Fibroblast of lung (primary cell): Measurements from ENCODE around the gene TRERF1. TPM values are rescaled to one million over a fixed set of nuclear protein-coding genes. Genes with fewer than 3 reads are reported as not detected.

Experiments used
- DNase-seq, 2 donors: peaks; one replicate each; pipeline versions ENCODE4 v3.0.0 to v3.0.0-alpha.2; 2010; ENCODE audit warnings: low read depth in 2 of 2
- H2AFZ ChIP-seq: 2 replicates; pipeline ENCODE4 v1.5.1; 2012; ENCODE audit warnings: low read length, control low read depth, inconsistent platforms
- H3K27ac ChIP-seq: 2 replicates; pipeline ENCODE4 v1.5.1; 2011; ENCODE audit warnings: low read length, control low read depth; ENCODE audit not compliant: insufficient read depth
- H3K27me3 ChIP-seq: 2 replicates; pipeline ENCODE4 v1.5.1; 2011; ENCODE audit warnings: mild to moderate bottlenecking, low read length; ENCODE audit not compliant: control insufficient read depth, insufficient read depth
- H3K36me3 ChIP-seq: 2 replicates; pipeline ENCODE4 v1.5.1; 2011; ENCODE audit warnings: low read length; ENCODE audit not compliant: control insufficient read depth, insufficient read depth
- H3K4me1 ChIP-seq: 2 replicates; pipeline ENCODE4 v1.5.1; 2011; ENCODE audit warnings: low read length; ENCODE audit not compliant: control insufficient read depth, insufficient read depth; ENCODE audit errors: extremely low read depth
- H3K4me2 ChIP-seq: 2 replicates; pipeline ENCODE4 v1.5.1; 2011; ENCODE audit warnings: low read length, control low read depth; ENCODE audit not compliant: insufficient read depth; ENCODE audit errors: extremely low read depth
- H3K4me3 ChIP-seq, 4 experiments: fragments of 200-600 bp in 1 of 4; sonication (generic) in 1 of 4; replicated peaks in 1 of 4; 2 replicates each; pipeline ENCODE4 v1.5.1; 2011 to 2016; ENCODE audit warnings: low read length in 4 of 4, low read depth in 3 of 4, mild to moderate bottlenecking in 3 of 4, control low read depth in 2 of 4, inconsistent platforms in 1 of 4, mixed read lengths in 1 of 4; ENCODE audit not compliant: insufficient read depth in 1 of 4; ENCODE audit errors: control extremely low read depth in 1 of 4
- H3K79me2 ChIP-seq: 2 replicates; pipeline ENCODE4 v1.5.1; 2012; ENCODE audit warnings: mild to moderate bottlenecking, low read length, inconsistent platforms; ENCODE audit not compliant: control insufficient read depth, insufficient read depth
- H3K9ac ChIP-seq: 2 replicates; pipeline ENCODE4 v1.5.1; 2011; ENCODE audit warnings: mild to moderate bottlenecking, low read length, control low read depth; ENCODE audit not compliant: insufficient read depth
- H3K9me3 ChIP-seq: 2 replicates; pipeline ENCODE4 v1.5.1; 2012; ENCODE audit warnings: low read depth, low read length; ENCODE audit not compliant: control insufficient read depth, insufficient read depth
- H4K20me1 ChIP-seq: 2 replicates; pipeline ENCODE4 v1.5.1; 2011; ENCODE audit warnings: low read length; ENCODE audit not compliant: control insufficient read depth, insufficient read depth; ENCODE audit errors: extremely low read depth
- CTCF ChIP-seq, 2 donors: IDR thresholded peaks in 1 of 2; conservative IDR thresholded peaks in 1 of 2; 1 replicate in 1 of 2; 2 replicates in 1 of 2; pipeline ENCODE4 v1.5.1; 2011 to 2012; ENCODE audit warnings: low read length in 2 of 2, control low read depth in 1 of 2, inconsistent platforms in 1 of 2, low read depth in 1 of 2, mild to moderate bottlenecking in 1 of 2
- EZH2 ChIP-seq: IDR thresholded peaks from 2 replicates; pipeline ENCODE4 v1.5.1; 2012; ENCODE audit warnings: low read length, control low read depth, mild to moderate bottlenecking; ENCODE audit errors: missing control alignments
- polyA plus RNA-seq, 2 donors: library from polyadenylated mRNA; depleted of rRNA in 1 of 2; stranded (reverse) in 1 of 2; unstranded in 1 of 2; fragments of >200 nt; gene quantifications; 2 replicates each; pipeline ENCODE4 v1.2.1, GENCODE V29; 2011 to 2012; ENCODE audit warnings: missing spikeins in 1 of 2
- total RNA-seq: library from RNA; depleted of rRNA; stranded (reverse); fragments of >200 nt; gene quantifications from 2 replicates; pipeline ENCODE4 v1.2.1, GENCODE V29; 2014

TRERF1 gene
- total and polyA plus RNA-seq, 2 donors (not counting 1 experiment from before 2014, with no cell fraction given), result 6.3 to 8.3 TPM

- Histone ChIP-seq H4K20me1 (no peaks in the 10 kb centered on the region), H3K4me2 (no peak overlapping the region), H3K4me3 (no peak overlapping the region), H3K27ac (no peak overlapping the region), H3K9me3 (no peaks in the 10 kb centered on the region), H3K79me2 (peaks cover 41% of the 10 kb centered on the region), H2AFZ (no peak overlapping the region), H3K36me3 (no peaks in the 10 kb centered on the region), H3K9ac (no peak overlapping the region), H3K27me3 (no peaks in the 10 kb centered on the region), H3K4me1 (peaks cover 6% of the 10 kb centered on the region)
- TF ChIP-seq EZH2 (no peak), CTCF (conservative IDR thresholded peaks at IDR 0.05 in 1 of 2, IDR thresholded peaks at IDR 0.05 in 1 of 2; ENCODE audit: low read depth in 1 of 2, low read length in 2 of 2) (no peak)
- DNase-seq, result no peak
These were observed 79.0 kb downstream of the TRERF1 start for GRCh38 chr6:42372699-42373098.

- H3K79me2 ChIP-seq, result peaks cover 46% of the 10 kb centered on the region
- H3K36me3 ChIP-seq, result no peaks in the 10 kb centered on the region
- H3K27ac ChIP-seq, result no peak overlapping the region
- no peak overlapping the region for H2AFZ ChIP-seq
- H3K4me3 ChIP-seq, result no peak overlapping the region
- H3K4me2 ChIP-seq, result no peak overlapping the region
- no peaks in the 10 kb centered on the region for H3K9me3 ChIP-seq
- H3K4me1 ChIP-seq, result peaks cover 8% of the 10 kb centered on the region
- DNase-seq, result no peak
- H3K27me3 ChIP-seq, result no peaks in the 10 kb centered on the region
- no peaks in the 10 kb centered on the region for H4K20me1 ChIP-seq
- TF ChIP-seq CTCF (conservative IDR thresholded peaks at IDR 0.05 in 1 of 2, IDR thresholded peaks at IDR 0.05 in 1 of 2; ENCODE audit: low read depth in 1 of 2, low read length in 2 of 2) (no peak), EZH2 (no peak)
- no peak overlapping the region for H3K9ac ChIP-seq
These were observed 81.3 kb downstream of the TRERF1 start for GRCh38 chr6:42370323-42370985.

GRCh38 chr6:42369568-42369967 lies 82.2 kb downstream of the TRERF1 start:
- Histone ChIP-seq H3K79me2 (peaks cover 47% of the 10 kb centered on the region), H3K4me1 (peaks cover 8% of the 10 kb centered on the region)
- no peak for TF ChIP-seq EZH2
- no peak for TF ChIP-seq CTCF (conservative IDR thresholded peaks at IDR 0.05 in 1 of 2, IDR thresholded peaks at IDR 0.05 in 1 of 2; ENCODE audit: low read depth in 1 of 2, low read length in 2 of 2)

More at GRCh38 chr6:42369568-42369967, 82.2 kb downstream of the TRERF1 start:
- Histone ChIP-seq H3K4me2 (no peak overlapping the region), H3K9ac (no peak overlapping the region), H3K27ac (no peak overlapping the region), H3K36me3 (no peaks in the 10 kb centered on the region), H3K4me3 (no peak overlapping the region), H3K9me3 (no peaks in the 10 kb centered on the region), H3K27me3 (no peaks in the 10 kb centered on the region), H2AFZ (no peak overlapping the region), H4K20me1 (no peaks in the 10 kb centered on the region)
- no peak for DNase-seq
